Gastrocnemius medialis (tissue), 4 donors: ENCODE results near the gene ADIPOR2. TPM values are rescaled to one million over a fixed set of nuclear protein-coding genes. Genes with fewer than 3 reads are reported as not detected.
"Not testable (repeated sequence)": the region's sequence is repeated elsewhere in the genome, so short reads cannot be mapped to it uniquely, and the experiment has no call there.

ENCODE experiments used
- ATAC-seq, 2 donors: fragments of 150-250 bp; one replicate each; pipeline ENCODE4 v1.9.1; 2016
- DNase-seq, 2 donors: peaks; one replicate each; pipeline ENCODE4 v3.0.0-alpha.2; 2019
- H3K27ac ChIP-seq, 4 donors: fragments of 200-600 bp; sonication (generic); 1 replicate in 1 of 4; 2 replicates in 3 of 4; pipeline ENCODE4 v1.5.1; 2016 to 2018; ENCODE audit warnings: mild to moderate bottlenecking in 2 of 4, moderate library complexity in 1 of 4
- H3K27me3 ChIP-seq, 3 donors: fragments of 200-600 bp; sonication (generic) in 2 of 3; 1 replicate in 1 of 3; 2 replicates in 2 of 3; pipeline versions ENCODE4 v1.5.1 to v1.6.0; 2016 to 2019; ENCODE audit warnings: mild to moderate bottlenecking in 1 of 3, moderate library complexity in 1 of 3
- H3K36me3 ChIP-seq, 2 donors: fragments of 200-600 bp; sonication (generic) in 1 of 2; one replicate each; pipeline ENCODE4 v1.5.1; 2017 to 2018
- H3K4me1 ChIP-seq, 2 donors: fragments of 200-600 bp; sonication (generic) in 1 of 2; one replicate each; pipeline ENCODE4 v1.5.1; 2016 to 2017; ENCODE audit warnings: mild to moderate bottlenecking in 2 of 2
- H3K4me3 ChIP-seq, 4 donors: fragments of 200-600 bp; sonication (generic) in 3 of 4; 1 replicate in 1 of 4; 2 replicates in 3 of 4; pipeline ENCODE4 v1.5.1; 2016 to 2019; ENCODE audit warnings: mild to moderate bottlenecking in 2 of 4
- H3K9me3 ChIP-seq, 3 donors: fragments of 200-600 bp; sonication (generic) in 2 of 3; 1 replicate in 1 of 3; 2 replicates in 2 of 3; pipeline ENCODE4 v1.5.1; 2016 to 2019
- CTCF ChIP-seq, 5 experiments: fragments of 450-650 bp in 3 of 5; fragments of 200-600 bp in 2 of 5; sonication (generic) in 2 of 5; IDR thresholded peaks in 4 of 5; conservative IDR thresholded peaks in 1 of 5; 1 replicate in 4 of 5; 2 replicates in 1 of 5; pipeline ENCODE4 v1.5.1; 2016 to 2019; ENCODE audit warnings: antibody characterized with exemption in 5 of 5, mild to moderate bottlenecking in 3 of 5, moderate library complexity in 3 of 5
- POLR2A ChIP-seq, 2 donors: fragments of 450-650 bp; IDR thresholded peaks; one replicate each; pipeline ENCODE4 v1.6.1; 2017; ENCODE audit warnings: antibody characterized with exemption in 2 of 2, mild to moderate bottlenecking in 2 of 2, moderate library complexity in 2 of 2
- in situ Hi-C, 4 donors: fragments of 200-750 bp; cut with MboI; loops; one replicate each; pipeline versions ENCODE4 v1.15.0 to v1.8.0; 2017; ENCODE audit warnings: low sequenced_read_pairs in 4 of 4
- intact Hi-C: fragments of 100-400 bp; cut with DNase I; formaldehyde crosslinking; loops from one replicate; pipeline ENCODE4 v1.15.1; 2023; ENCODE audit warnings: low total_unique reads
- total RNA-seq, 4 donors: library from RNA; depleted of rRNA; stranded (reverse); fragments of >200 nt; gene quantifications; one replicate each; pipeline versions ENCODE4 v1.1.0 to v1.2.3, GENCODE V29; 2016

The ADIPOR2 gene
- total RNA-seq, 4 donors from 2014 or later: 18.9 to 47.4 (median 25.1) TPM

GRCh38 chr12:1705774-1706631, 15.1 kb downstream of the ADIPOR2 start:
- no peak overlapping the region for H3K4me3 ChIP-seq
- peaks cover 47 to 55% of the 10 kb centered on the region in 2 donors for H3K4me1 ChIP-seq
- DNase-seq (no peak), ATAC-seq (no peak)
- peak overlapping the region in 1 of 4 donors; percentile 55 for H3K27ac ChIP-seq
- in situ Hi-C loops (loop anchor here in 1 of 4 donors (10.0 kb wide), 1 partner anchor 79 kb away; no protein-coding TSS in a partner anchor), intact Hi-C loops (no loop called here)
- no peak for TF ChIP-seq CTCF (IDR thresholded peaks at IDR 0.05 in 4 of 5, conservative IDR thresholded peaks at IDR 0.05 in 1 of 5)
- no peak for TF ChIP-seq POLR2A (IDR thresholded peaks at IDR 0.05)
- no peaks in the 10 kb centered on the region for H3K36me3 ChIP-seq
- H3K9me3 ChIP-seq: no peaks in the 10 kb centered on the region
- no peaks in the 10 kb centered on the region for H3K27me3 ChIP-seq

- H3K27ac ChIP-seq: no peak overlapping the region
- H3K9me3 ChIP-seq: no peaks in the 10 kb centered on the region
- no peak for ATAC-seq
- DNase-seq: no peak
- in situ Hi-C loops (loop anchor here in 1 of 4 donors (10.0 kb wide), 1 partner anchor 78 kb away; no protein-coding TSS in a partner anchor), intact Hi-C loops (no loop called here)
- no peaks in the 10 kb centered on the region for H3K27me3 ChIP-seq
- no peak overlapping the region for H3K4me3 ChIP-seq
- H3K4me1 ChIP-seq: peaks cover 53 to 61% of the 10 kb centered on the region in 2 donors
- TF ChIP-seq CTCF (IDR thresholded peaks at IDR 0.05 in 4 of 5, conservative IDR thresholded peaks at IDR 0.05 in 1 of 5) (no peak), POLR2A (IDR thresholded peaks at IDR 0.05) (no peak)
- H3K36me3 ChIP-seq: no peaks in the 10 kb centered on the region
Observed at GRCh38 chr12:1706632-1706980, 15.7 kb downstream of the ADIPOR2 start.

- H3K36me3 ChIP-seq: no peaks in the 10 kb centered on the region
- peaks cover 56 to 65% of the 10 kb centered on the region in 2 donors for H3K4me1 ChIP-seq
- no peak overlapping the region for H3K4me3 ChIP-seq
- intact Hi-C loops: no loop called here
- in situ Hi-C loops: loop anchor here in 1 of 4 donors (10.0 kb wide), 1 partner anchor 78 kb away; no protein-coding TSS in a partner anchor
- H3K9me3 ChIP-seq: no peaks in the 10 kb centered on the region
- no peak overlapping the region for H3K27ac ChIP-seq
- TF ChIP-seq POLR2A (IDR thresholded peaks at IDR 0.05): no peak
- no peak for TF ChIP-seq CTCF (IDR thresholded peaks at IDR 0.05 in 4 of 5, conservative IDR thresholded peaks at IDR 0.05 in 1 of 5)
- H3K27me3 ChIP-seq: no peaks in the 10 kb centered on the region
- ATAC-seq (no peak), DNase-seq (no peak)
Observed at GRCh38 chr12:1707051-1707450, 16.2 kb downstream of the ADIPOR2 start.

- H3K4me3 ChIP-seq, H3K36me3 ChIP-seq, H3K27ac ChIP-seq, DNase-seq, ATAC-seq, H3K9me3 ChIP-seq, H3K27me3 ChIP-seq, intact Hi-C loops: not testable (repeated sequence)
- in situ Hi-C loops: loop anchor here in 1 of 4 donors (10.0 kb wide), 1 partner anchor 75 kb away; no protein-coding TSS in a partner anchor
- peaks cover 54 to 69% of the 10 kb centered on the region in 2 donors for H3K4me1 ChIP-seq
Observed at GRCh38 chr12:1709968-1710367, 19.1 kb downstream of the ADIPOR2 start.

GRCh38 chr12:1710870-1711269, 20.0 kb downstream of the ADIPOR2 start:
- peak overlapping the region in 1 of 4 donors; percentile 51 for H3K27ac ChIP-seq
- in situ Hi-C loops, intact Hi-C loops: not testable (repeated sequence)

GRCh38 chr12:1711536-1712211, 20.8 kb downstream of the ADIPOR2 start:
- H3K36me3 ChIP-seq, intact Hi-C loops, DNase-seq, H3K9me3 ChIP-seq, in situ Hi-C loops, H3K4me3 ChIP-seq, H3K27me3 ChIP-seq, ATAC-seq: not testable (repeated sequence)
- Histone ChIP-seq H3K27ac (peak overlapping the region in 3 of 4 donors; percentile 30 to 51 (median 41)), H3K4me1 (peaks cover 45 to 63% of the 10 kb centered on the region in 2 donors)

More at GRCh38 chr12:1710870-1711269, 20.0 kb downstream of the ADIPOR2 start:
- not testable (repeated sequence) for ATAC-seq, H3K9me3 ChIP-seq, DNase-seq, H3K4me3 ChIP-seq, H3K27me3 ChIP-seq, H3K36me3 ChIP-seq
- peaks cover 45 to 63% of the 10 kb centered on the region in 2 donors for H3K4me1 ChIP-seq

- peaks cover 46 to 63% of the 10 kb centered on the region in 2 donors for H3K4me1 ChIP-seq
- not testable (repeated sequence) for ATAC-seq, H3K9me3 ChIP-seq
Observed at GRCh38 chr12:1712305-1712704, 21.4 kb downstream of the ADIPOR2 start.

GRCh38 chr12:1712852-1713251, 22.0 kb downstream of the ADIPOR2 start:
- H3K9me3 ChIP-seq, ATAC-seq, intact Hi-C loops, H3K27me3 ChIP-seq, H3K4me3 ChIP-seq, in situ Hi-C loops, DNase-seq, H3K36me3 ChIP-seq: not testable (repeated sequence)
- Histone ChIP-seq H3K27ac (peak overlapping the region in 3 of 4 donors; percentile 30 to 51 (median 51)), H3K4me1 (peaks cover 44 to 61% of the 10 kb centered on the region in 2 donors)

More at GRCh38 chr12:1712305-1712704, 21.4 kb downstream of the ADIPOR2 start:
- intact Hi-C loops, H3K27me3 ChIP-seq, DNase-seq, in situ Hi-C loops, H3K36me3 ChIP-seq, H3K4me3 ChIP-seq: not testable (repeated sequence)
- peak overlapping the region in 3 of 4 donors; percentile 30 to 51 (median 51) for H3K27ac ChIP-seq
